HCT116 (cell line): ENCODE data around the gene ZNF451. TPM values are rescaled to one million over a fixed set of nuclear protein-coding genes. Genes with fewer than 3 reads are reported as not detected.

Experiments used
- ATAC-seq: fragments of 200-7000 bp; cut with Tn5 transposase; 2 replicates; pipeline ENCODE4 v1.9.1; 2020; ENCODE audit warnings: mild to moderate bottlenecking, moderate library complexity
- BruUV-seq: library from RNA; stranded (reverse); fragments of 400-500 nt; replicated peaks from 2 replicates; lab custom pipeline; 2021; lab: Mats Ljungman, UMichigan
- CTCF ChIA-PET: fragments of 300-600 bp; sonication (Branson Sonifier 250); formaldehyde crosslinking; loops from one replicate; lab custom pipeline; 2021; ENCODE audit warnings: antibody characterized with exemption; lab: Charles Lee
- POLR2A ChIA-PET: fragments of 300-600, 350-600 bp; sonication (Branson Sonifier 250); formaldehyde crosslinking; loops from one replicate; lab custom pipeline; 2021; ENCODE audit warnings: antibody characterized with exemption; lab: Charles Lee
- RAD21 ChIA-PET, 2 experiments: fragments of 300-600 bp; sonication (Branson Sonifier 250); formaldehyde crosslinking; loops; one replicate each; lab custom pipeline; 2023; ENCODE audit warnings: low total read pairs in 2 of 2; ENCODE audit not compliant: uncharacterized antibody in 2 of 2, unreplicated experiment in 2 of 2, low non-redundant PET in 1 of 2; lab: Charles Lee
- DNase-seq: peaks from one replicate; pipeline ENCODE4 v3.0.0-alpha.2; 2010; ENCODE audit warnings: low read depth, low spot score
- H2AFZ ChIP-seq: fragments of 200-600 bp; shearing (Covaris generic), sonication (generic); 2 replicates; pipeline ENCODE4 v1.6.1; 2017; ENCODE audit warnings: low read depth, mixed run types, mixed read lengths, antibody characterized with exemption, low read length; ENCODE audit not compliant: poor library complexity, severe bottlenecking
- H3K27ac ChIP-seq: 2 replicates; pipeline ENCODE4 v1.5.1; 2012; ENCODE audit warnings: low read depth, low read length
- H3K27me3 ChIP-seq: fragments of 200-600 bp; sonication (generic); 2 replicates; pipeline ENCODE4 v1.6.1; 2016; ENCODE audit warnings: mixed run types, low read length, mixed read lengths; ENCODE audit not compliant: insufficient read depth
- H3K36me3 ChIP-seq, 2 experiments: fragments of 200-500 bp in 1 of 2; fragments of 200-600 bp in 1 of 2; sonication (Bioruptor generic) in 1 of 2; sonication (generic) in 1 of 2; 2 replicates each; pipeline versions ENCODE4 v1.5.1 to v1.6.1; 2014 to 2016; ENCODE audit warnings: low read length in 2 of 2, inconsistent platforms in 1 of 2, mixed read lengths in 1 of 2, mixed run types in 1 of 2; ENCODE audit not compliant: insufficient read depth in 2 of 2, control insufficient read depth in 1 of 2
- H3K4me1 ChIP-seq, 2 experiments: fragments of 200-600 bp in 1 of 2; sonication (generic) in 1 of 2; 2 replicates each; pipeline versions ENCODE4 v1.5.1 to v1.6.1; 2012 to 2017; ENCODE audit warnings: low read length in 2 of 2, inconsistent platforms in 1 of 2, mild to moderate bottlenecking in 1 of 2, mixed read lengths in 1 of 2, mixed run types in 1 of 2, moderate library complexity in 1 of 2; ENCODE audit not compliant: insufficient read depth in 2 of 2, control insufficient read depth in 1 of 2
- H3K4me2 ChIP-seq: fragments of 200-600 bp; sonication (generic); 2 replicates; pipeline ENCODE4 v1.6.1; 2017; ENCODE audit warnings: mixed run types, low read length, mixed read lengths
- H3K4me3 ChIP-seq, 2 experiments: fragments of 200-600 bp in 1 of 2; sonication (generic) in 1 of 2; replicated peaks in 1 of 2; 2 replicates each; pipeline ENCODE4 v1.5.1; 2011 to 2016; ENCODE audit warnings: low read length in 2 of 2, control low read depth in 1 of 2, low read depth in 1 of 2, mild to moderate bottlenecking in 1 of 2, mixed read lengths in 1 of 2, mixed run types in 1 of 2
- H3K79me2 ChIP-seq: fragments of 200-600 bp; sonication (generic); 2 replicates; pipeline ENCODE4 v1.6.1; 2017; ENCODE audit warnings: mild to moderate bottlenecking, mixed run types, low read length, moderate library complexity, mixed read lengths; ENCODE audit not compliant: insufficient read depth
- H3K9ac ChIP-seq: fragments of 200-600 bp; sonication (generic); 2 replicates; pipeline ENCODE4 v1.6.1; 2016; ENCODE audit warnings: low read length, mixed read lengths
- H3K9me2 ChIP-seq: fragments of 200-600 bp; sonication (generic), shearing (Covaris generic); 2 replicates; pipeline ENCODE4 v1.6.1; 2017; ENCODE audit warnings: mixed run types, mild to moderate bottlenecking, moderate library complexity; ENCODE audit not compliant: insufficient read depth
- H3K9me3 ChIP-seq, 2 experiments: fragments of 200-500 bp in 1 of 2; fragments of 200-600 bp in 1 of 2; sonication (Bioruptor generic) in 1 of 2; sonication (generic) in 1 of 2; 2 replicates each; pipeline ENCODE4 v1.6.1; 2014 to 2017; ENCODE audit warnings: low read length in 2 of 2, mixed read lengths in 2 of 2, inconsistent platforms in 1 of 2, low read depth in 1 of 2, mild to moderate bottlenecking in 1 of 2, mixed run types in 1 of 2, moderate library complexity in 1 of 2; ENCODE audit not compliant: control insufficient read depth in 1 of 2, insufficient read depth in 1 of 2
- H4K20me1 ChIP-seq: fragments of 200-600 bp; sonication (generic), shearing (Covaris generic); 2 replicates; pipeline ENCODE4 v1.6.1; 2017; ENCODE audit warnings: mixed run types, mild to moderate bottlenecking, moderate library complexity; ENCODE audit not compliant: insufficient read depth
- ATF3 ChIP-seq: IDR thresholded peaks from 2 replicates; pipeline ENCODE4 v1.6.1; 2012
- CBX3 ChIP-seq: IDR thresholded peaks from 2 replicates; pipeline ENCODE4 v1.6.1; 2012; ENCODE audit warnings: low read depth
- CTCF ChIP-seq, 3 experiments: fragments of 200-600 bp in 1 of 3; sonication (generic) in 1 of 3; IDR thresholded peaks in 2 of 3; conservative IDR thresholded peaks in 1 of 3; 2 replicates each; pipeline ENCODE4 v1.5.1; 2012 to 2017; ENCODE audit warnings: low read depth in 2 of 3, low read length in 2 of 3, antibody characterized with exemption in 1 of 3, borderline replicate concordance in 1 of 3, control low read depth in 1 of 3, mild to moderate bottlenecking in 1 of 3, mixed read lengths in 1 of 3, mixed run types in 1 of 3, moderate library complexity in 1 of 3; ENCODE audit not compliant: insufficient read depth in 1 of 3
- EGR1 ChIP-seq: IDR thresholded peaks from 2 replicates; pipeline ENCODE4 v1.6.1; 2012; ENCODE audit warnings: low read depth
- EZH2 ChIP-seq: fragments of 200-600 bp; sonication (generic); IDR thresholded peaks from 2 replicates; pipeline ENCODE4 v1.6.1; 2017; ENCODE audit warnings: antibody characterized with exemption, mixed run types
- EZH2phosphoT487 ChIP-seq: fragments of 200-600 bp; IDR thresholded peaks from 2 replicates; pipeline ENCODE4 v1.6.1; 2018; ENCODE audit warnings: antibody characterized with exemption, borderline replicate concordance
- JUND ChIP-seq: IDR thresholded peaks from 2 replicates; pipeline ENCODE4 v1.6.1; 2012
- POLR2A ChIP-seq: IDR thresholded peaks from 2 replicates; pipeline ENCODE4 v1.7.0; 2011; ENCODE audit warnings: borderline replicate concordance; ENCODE audit not compliant: insufficient read depth, insufficient read length; ENCODE audit errors: extremely low read depth
- TCF7L2 ChIP-seq: IDR thresholded peaks from 2 replicates; pipeline ENCODE4 v1.7.0; 2011; ENCODE audit warnings: borderline replicate concordance, inconsistent platforms; ENCODE audit not compliant: insufficient read depth, insufficient read length; ENCODE audit errors: extremely low read depth
- YY1 ChIP-seq: IDR thresholded peaks from 2 replicates; pipeline ENCODE4 v1.6.1; 2011; ENCODE audit warnings: low read length, low read depth, moderate library complexity, mild to moderate bottlenecking; ENCODE audit not compliant: insufficient replicate concordance; ENCODE audit errors: extremely low read depth
- ZBTB33 ChIP-seq: IDR thresholded peaks from 2 replicates; pipeline ENCODE4 v1.6.1; 2011; ENCODE audit warnings: mild to moderate bottlenecking, low read length, moderate library complexity; ENCODE audit not compliant: insufficient replicate concordance; ENCODE audit errors: extremely low read depth
- ZFX ChIP-seq: fragments of 450-650 bp; IDR thresholded peaks from 2 replicates; pipeline ENCODE4 v1.6.1; 2017
- ZNF274 ChIP-seq: fragments of 200-500 bp; sonication (Bioruptor generic); IDR thresholded peaks from 2 replicates; pipeline ENCODE4 v1.6.1; 2014; ENCODE audit warnings: mild to moderate bottlenecking, low read depth, low read length, inconsistent platforms
- intact Hi-C: fragments of 100-400 bp; cut with micrococcal nuclease; formaldehyde crosslinking; loops from 2 replicates; pipeline ENCODE4 v1.10.0; 2022
- total RNA-seq: library from RNA; stranded (reverse); gene quantifications from one replicate; pipeline ENCODE4 v1.2.1, GENCODE V29; 2021; ENCODE audit not compliant: unreplicated experiment

The ZNF451 gene
- total RNA-seq, 1 experiment from 2014 or later, result 49.1 TPM

GRCh38 chr6:57116776-57117175 is 26.8 kb downstream of the ZNF451 start:
- ChIA-PET POLR2A (no interaction called here), RAD21 (no interaction called here), CTCF (no interaction called here)
- DNase-seq (no peak), ATAC-seq (no peak)
- H3K27ac ChIP-seq, result no peak overlapping the region
- H3K9ac ChIP-seq, result no peak overlapping the region
- H3K27me3 ChIP-seq, result no peaks in the 10 kb centered on the region
- H3K4me2 ChIP-seq, result no peak overlapping the region
- H3K9me2 ChIP-seq, result no peaks in the 10 kb centered on the region
- H3K36me3 ChIP-seq, result no peaks in the 10 kb centered on the region
- H3K79me2 ChIP-seq, result peaks cover 52% of the 10 kb centered on the region
- TF ChIP-seq EZH2 (no peak), ZBTB33 (no peak), EZH2phosphoT487 (no peak), ZFX (no peak), CBX3 (no peak), YY1 (no peak), CTCF (IDR thresholded peaks at IDR 0.05 in 2 of 3, conservative IDR thresholded peaks at IDR 0.05 in 1 of 3; ENCODE audit: borderline replicate concordance in 1 of 3, insufficient read depth in 1 of 3, low read depth in 2 of 3, low read length in 2 of 3) (no peak), ATF3 (no peak), EGR1 (no peak), POLR2A (no peak), TCF7L2 (no peak), JUND (no peak), ZNF274 (no peak)
- no peaks in the 10 kb centered on the region for H4K20me1 ChIP-seq
- no peak overlapping the region for H3K4me3 ChIP-seq
- H3K9me3 ChIP-seq, result no peaks in the 10 kb centered on the region
- H2AFZ ChIP-seq, result no peak overlapping the region
- no TSS peak for BruUV-seq
- no peaks in the 10 kb centered on the region for H3K4me1 ChIP-seq
- intact Hi-C loops, result no loop called here
